GM15510 (cell line): ENCODE measurements around the gene EXOC6.

Source experiments
- POLR2A ChIP-seq: IDR thresholded peaks from 3 replicates; pipeline ENCODE4 v1.6.1; 2011; ENCODE audit warnings: borderline replicate concordance; ENCODE audit not compliant: insufficient read length; ENCODE audit errors: extremely low read depth

EXOC6 gene

DNA sequence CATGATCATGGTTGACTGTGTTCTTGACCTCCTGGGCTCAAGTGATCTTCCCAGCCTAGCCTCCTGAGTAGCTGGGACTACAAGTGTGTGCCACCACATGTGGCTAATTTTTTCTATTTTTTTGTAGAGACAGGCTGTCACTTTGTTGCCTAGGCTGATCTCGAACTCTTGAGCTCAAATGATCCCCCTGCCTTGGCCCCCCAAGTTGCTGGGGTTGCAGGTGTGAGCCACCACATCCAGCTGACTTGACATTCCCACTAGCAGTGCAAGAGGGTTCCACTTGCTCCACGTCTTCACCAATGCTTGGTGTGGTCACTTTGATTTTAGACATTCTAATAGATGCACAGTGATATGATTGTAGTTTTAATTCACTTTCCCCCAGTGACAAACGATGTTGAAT is 250.5 kb downstream of the EXOC6 start:
- no peak for TF ChIP-seq POLR2A

DNA sequence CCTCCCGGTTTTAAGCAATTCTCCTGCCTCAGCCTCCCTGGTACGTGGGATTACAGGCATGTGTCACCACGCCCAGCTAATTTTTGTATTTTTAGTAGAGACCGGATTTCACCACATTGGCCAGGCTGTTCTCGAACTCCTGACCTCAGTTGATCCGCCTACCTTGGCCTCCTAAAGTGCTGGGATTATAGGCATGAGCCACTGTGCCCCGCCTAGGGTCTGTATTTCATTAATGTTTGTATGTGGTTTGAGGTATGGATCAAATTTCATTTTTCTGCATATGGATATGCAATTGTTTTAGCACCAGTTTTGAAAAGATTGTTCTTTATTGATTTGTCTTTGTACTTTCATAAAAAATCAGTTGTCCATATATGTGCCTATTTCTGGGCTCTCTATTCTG is 251.3 kb downstream of the EXOC6 start:
- no peak for TF ChIP-seq POLR2A

DNA sequence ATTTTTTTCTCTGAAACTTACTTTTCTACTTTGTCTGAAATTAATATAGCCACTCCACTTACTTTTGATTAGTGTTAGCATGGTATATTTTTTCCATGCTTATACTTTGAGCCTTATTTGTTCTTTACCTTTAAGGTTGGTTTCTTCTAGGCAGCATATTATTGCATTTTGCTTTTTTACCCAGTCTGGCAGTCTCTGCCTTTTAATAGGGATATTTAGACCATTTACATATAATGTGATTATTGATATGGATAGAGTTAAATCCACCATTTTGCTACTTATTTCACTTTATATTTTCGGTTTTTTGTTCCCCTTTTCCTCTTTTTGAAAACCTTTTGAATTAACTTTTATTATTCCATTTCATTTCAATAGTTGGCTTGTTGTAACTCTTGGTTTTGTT is 255.6 kb downstream of the EXOC6 start:
- TF ChIP-seq POLR2A: no peak

DNA sequence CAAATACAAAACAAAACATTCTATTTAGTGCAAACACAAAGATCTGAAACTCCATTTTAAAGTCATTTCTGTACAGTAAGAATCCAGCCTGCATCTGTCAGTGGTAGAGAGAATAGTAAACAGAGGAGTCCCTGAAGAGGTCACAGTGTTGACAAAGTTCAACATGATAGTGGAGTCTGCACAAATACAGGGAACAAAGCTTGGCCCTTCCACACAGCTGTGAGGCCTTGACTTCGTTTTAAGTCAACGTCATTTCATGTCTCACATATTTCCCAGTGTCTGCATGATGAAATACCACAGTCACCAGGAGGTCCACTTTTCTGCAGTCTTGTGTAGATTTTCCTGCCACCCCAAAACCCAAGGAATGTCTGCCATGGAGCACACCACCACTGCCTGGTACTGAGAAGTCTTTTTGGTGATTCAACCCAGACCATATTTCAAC is 258.3 kb downstream of the EXOC6 start:
- no peak for TF ChIP-seq POLR2A
